GM21390 (cell line): ENCODE data around the gene MS4A8.
"Not testable (repeated sequence)": the region's sequence is repeated elsewhere in the genome, so short reads cannot be mapped to it uniquely, and the experiment has no call there.

ENCODE experiments used
- ATAC-seq: cut with Tn5 transposase; IDR thresholded peaks from one replicate; pipeline ENCODE4 v1.9.1; 2021; ENCODE audit not compliant: unreplicated experiment

The MS4A8 gene, protein sequence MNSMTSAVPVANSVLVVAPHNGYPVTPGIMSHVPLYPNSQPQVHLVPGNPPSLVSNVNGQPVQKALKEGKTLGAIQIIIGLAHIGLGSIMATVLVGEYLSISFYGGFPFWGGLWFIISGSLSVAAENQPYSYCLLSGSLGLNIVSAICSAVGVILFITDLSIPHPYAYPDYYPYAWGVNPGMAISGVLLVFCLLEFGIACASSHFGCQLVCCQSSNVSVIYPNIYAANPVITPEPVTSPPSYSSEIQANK

DNA sequence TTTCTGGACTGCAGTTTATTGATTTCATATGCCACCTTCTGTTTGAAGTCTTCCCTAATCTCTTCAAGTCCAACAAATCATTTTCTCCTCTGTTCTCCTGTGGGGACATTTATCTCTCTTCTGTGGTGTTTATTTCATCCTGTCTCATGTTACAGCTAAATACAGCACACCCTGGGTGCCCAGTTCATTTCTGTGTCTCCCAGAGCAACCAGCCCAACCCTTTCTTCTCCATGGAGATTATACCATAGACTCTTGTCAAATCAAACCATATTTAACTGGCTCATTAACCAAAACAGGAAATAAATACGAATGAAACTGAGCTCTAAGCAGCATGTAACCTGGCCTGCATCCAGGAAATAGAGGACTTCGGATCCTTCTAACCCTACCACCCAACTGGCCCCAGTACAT is at the start of gene MS4A8:
TSS of gene MS4A8 (plus strand) at position 329 of the 408 bp plus-strand sequence. CDS start 1,249 bp downstream, outside the sequence.
- ATAC-seq: no peak

DNA sequence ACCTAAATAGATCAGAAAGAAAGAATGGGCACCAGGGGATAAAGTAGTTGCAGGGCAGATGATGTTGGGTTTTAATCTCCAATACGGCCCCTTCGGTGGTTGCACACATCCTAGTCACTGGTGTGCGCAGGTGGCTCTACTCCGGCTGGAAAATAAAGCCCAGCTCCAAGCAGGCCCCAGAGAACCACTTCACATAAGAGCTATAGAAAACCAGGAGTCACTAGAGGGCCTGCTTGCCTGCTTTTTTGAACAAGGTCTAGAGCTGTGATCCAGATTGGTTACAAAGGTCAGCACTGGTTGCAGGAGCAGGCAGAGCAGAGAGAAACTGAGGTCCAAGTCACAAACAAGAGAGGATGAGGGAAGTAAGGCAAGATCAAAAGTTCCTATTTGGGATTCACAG is 41.5 kb upstream of the MS4A8 start:
- ATAC-seq: no peak

DNA sequence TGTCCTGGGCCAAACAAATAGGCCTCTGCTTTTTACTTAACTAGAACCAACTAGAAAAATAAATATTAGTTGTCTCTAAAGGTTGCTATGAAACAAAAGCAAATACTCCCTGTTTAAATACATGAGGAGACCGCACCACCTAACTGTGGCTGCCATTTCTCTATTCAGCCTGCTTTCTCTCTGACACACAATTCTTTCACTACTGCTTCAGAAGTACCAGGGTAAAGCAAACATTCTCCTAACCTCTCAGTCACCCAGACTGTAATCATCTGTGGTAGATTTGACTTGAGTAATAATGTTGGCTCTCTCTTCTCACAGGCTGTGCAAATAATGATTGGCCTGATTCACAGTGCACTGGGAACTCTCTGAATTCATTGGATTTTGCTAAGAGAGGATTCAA is 41.0 kb upstream of the MS4A8 start:
- no peak for ATAC-seq

DNA sequence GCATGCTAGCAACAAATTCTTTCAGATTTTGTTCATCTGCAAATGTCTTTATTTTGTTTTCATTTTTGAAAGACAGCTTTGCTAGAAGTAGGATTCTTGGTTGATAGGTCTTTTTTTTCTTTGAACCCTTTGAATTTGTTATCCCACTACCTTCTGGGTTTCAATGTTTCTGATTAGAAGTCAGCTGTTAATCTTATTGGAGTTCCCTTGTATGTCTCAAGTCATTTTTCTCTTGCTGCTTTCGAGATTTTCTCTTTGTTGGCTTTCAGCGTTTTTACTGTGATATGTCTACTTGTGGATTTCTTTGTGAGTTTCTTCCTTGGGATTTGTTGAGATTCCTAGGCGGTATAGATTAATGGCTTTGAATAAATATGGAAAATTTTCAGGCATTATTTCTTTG is 27.2 kb upstream of the MS4A8 start:
- no peak for ATAC-seq

DNA sequence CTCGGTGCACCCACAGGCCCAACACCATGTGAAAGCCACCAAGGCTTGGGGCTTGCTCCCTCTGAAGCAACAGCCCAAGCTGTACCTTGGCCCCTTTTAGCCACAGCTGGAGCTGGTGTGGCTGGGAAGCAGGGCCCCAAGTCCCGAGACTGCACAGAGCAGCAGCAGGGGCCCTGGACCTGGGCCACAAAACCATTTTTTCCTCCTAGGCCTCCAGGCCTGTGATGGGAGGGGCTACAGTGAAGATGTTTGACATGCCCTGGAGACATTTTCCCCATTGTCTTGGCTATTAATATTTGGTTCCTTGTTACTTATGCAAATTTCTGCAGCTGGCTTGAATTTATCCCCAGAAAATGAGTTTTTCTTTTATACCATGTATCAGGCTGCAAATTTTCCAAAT is 21.2 kb upstream of the MS4A8 start:
- not testable (repeated sequence) for ATAC-seq

DNA sequence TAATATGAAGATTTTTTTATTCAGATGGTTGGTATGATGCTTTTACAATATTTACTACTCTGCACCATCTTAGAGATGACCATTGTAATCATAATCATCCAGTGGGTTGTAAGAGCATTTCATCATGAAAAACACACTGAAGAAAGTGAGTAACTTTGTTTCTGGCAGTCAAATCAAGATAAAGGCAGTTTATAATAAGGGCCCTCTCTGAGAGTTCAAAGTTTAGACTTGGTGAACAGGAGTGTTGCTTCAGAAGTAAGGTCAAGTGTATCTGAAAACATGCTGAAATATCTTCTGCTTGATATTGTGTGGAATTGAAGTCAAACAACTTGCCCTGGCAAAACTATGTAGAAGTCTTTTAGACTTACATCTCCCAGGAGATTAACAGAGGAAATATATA is 19.5 kb upstream of the MS4A8 start:
- ATAC-seq: no peak

DNA sequence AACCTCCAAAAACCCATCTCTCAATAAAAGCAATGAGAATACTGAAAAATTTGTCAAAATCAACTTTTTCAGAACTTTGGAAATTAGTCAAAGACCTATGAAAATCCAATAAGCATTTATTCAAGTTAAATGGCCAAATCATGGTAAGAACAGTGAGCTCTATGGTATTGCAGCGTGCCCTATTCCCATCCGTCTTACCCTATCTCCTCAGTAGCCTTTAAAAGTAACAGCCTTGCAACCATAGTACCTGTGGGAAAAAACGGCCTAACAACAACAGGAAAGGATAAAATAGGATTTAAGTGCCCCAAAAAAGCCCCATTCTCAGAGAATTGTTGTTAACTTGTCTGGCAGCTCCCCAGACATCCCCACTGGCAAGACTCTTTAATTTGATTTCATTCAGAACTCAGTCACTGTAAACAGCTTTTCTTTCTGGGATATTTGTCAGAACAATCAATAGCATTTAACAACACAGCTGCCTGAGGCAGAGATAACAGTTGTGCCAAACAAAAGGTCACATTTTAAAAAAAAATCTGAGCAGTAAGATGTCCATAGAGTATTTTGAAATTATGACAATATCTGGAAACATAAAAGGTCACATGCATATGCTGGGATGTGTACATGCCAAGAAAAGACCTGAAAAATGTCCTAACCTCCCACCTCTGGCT is 18.8 kb upstream of the MS4A8 start:
- no peak for ATAC-seq

DNA sequence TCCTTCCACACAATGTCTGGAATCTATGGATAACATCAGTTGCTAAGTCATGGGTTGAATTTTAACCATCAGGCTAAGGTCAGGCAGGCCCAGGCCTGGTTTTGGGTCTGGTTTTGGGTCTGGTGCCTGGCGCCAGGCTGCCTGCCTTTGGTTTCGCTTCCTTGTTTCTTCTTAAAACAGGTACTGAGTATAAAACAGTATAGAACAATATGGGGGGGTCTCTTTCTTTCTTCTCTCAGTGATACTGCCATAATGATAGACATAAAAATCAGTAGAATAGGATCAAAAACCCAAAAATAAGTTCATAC is 14.9 kb upstream of the MS4A8 start:
- peak; percentile 30 for ATAC-seq

DNA sequence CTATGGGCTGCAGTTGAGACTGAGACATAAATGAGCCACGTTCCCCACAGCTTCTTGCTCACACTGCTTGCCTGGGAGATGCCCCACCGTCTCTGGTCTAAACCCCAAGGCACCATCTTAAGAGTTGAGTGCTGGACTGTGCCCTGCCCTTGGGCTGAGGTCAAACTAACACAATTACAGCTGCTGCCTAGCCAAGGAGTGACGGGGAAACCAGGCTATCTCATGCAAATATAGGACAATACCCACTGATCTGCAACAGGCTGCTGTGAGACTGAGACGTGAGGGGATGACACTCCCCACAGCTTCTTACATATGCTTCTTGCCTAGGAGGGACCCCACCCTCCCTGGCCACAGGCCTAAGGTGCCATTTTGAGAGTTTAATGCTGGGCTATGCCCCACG is 7.8 kb upstream of the MS4A8 start:
- no peak for ATAC-seq

DNA sequence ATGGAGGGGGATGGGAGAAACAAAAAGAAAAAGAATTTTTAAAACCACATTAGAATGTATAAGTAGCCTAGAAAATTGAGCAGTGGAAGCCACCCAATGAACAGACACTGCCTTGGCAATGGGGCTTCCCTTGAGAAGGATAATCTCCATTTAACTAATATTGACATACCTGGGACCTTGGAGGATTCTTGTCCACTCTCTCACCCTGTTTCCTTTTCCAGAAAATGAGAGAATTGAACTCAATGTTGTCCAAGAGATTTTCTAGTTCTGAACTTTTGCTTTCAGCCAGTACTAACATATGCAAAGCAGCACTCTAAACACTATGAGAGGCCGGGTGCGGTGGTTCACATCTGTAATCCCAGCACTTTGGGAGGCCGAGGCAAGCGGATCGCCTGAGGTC is 524 bp downstream of the MS4A8 start:
- no peak for ATAC-seq

DNA sequence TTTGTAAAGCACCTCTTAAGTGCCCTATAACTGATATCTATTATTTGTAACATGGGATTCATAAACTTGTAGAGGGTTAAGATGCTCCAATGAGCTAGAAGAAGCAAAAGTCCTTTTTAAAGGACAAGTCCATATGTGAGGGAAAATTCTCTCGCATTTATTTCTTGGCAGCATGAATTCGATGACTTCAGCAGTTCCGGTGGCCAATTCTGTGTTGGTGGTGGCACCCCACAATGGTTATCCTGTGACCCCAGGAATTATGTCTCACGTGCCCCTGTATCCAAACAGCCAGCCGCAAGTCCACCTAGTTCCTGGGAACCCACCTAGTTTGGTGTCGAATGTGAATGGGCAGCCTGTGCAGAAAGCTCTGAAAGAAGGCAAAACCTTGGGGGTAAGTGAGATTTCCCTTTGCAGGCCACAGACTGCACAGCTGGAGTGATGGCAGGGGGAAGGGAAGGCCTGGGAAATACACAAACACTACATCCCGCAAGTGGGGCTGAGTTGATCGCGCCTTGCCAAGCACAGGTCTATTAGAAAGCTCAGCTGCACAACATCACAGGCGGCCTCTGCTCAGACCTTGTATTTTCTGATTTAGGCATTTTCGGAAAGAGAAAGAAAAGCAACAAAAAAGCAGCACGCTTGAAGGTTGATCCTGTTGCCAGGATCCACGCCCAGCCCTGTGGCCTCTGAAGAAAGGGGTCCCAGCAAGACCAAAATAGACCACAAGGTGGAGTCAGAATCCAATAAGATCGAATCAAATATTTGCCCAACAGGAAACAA is 1.5 kb downstream of the MS4A8 start:
- ATAC-seq: no peak

DNA sequence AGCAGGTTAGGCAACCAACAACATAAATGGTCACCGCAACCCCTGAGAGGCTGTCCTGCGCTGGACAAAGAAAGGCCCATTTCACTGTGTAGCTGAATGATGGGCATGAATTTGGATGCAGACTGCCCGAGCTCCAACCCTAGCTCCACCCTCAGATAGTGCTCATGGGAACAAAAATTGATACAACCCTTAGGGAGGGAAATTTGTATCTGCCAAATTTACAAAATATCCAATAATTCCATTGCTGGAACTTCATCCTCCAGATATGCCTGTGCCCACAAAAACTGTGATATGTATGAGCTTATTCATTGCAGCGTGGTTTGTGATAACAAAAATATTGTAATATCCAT is 2.0 kb downstream of the MS4A8 start:
- no peak for ATAC-seq

DNA sequence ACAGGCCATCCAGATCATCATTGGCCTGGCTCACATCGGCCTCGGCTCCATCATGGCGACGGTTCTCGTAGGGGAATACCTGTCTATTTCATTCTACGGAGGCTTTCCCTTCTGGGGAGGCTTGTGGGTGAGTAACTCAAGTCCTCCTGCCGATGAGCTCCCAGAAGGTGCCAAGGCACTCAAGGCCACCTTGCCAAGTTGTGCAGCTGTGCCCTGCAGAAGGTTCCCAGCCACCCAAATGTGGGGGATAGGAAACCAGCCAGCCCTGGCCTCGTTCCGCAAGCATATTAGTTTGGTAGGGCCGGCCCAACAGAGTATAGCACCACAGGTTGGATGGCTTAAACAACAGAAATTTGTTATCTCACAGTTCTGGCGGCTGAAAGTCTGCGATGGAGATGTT is 4.0 kb downstream of the MS4A8 start:
- ATAC-seq: no peak

DNA sequence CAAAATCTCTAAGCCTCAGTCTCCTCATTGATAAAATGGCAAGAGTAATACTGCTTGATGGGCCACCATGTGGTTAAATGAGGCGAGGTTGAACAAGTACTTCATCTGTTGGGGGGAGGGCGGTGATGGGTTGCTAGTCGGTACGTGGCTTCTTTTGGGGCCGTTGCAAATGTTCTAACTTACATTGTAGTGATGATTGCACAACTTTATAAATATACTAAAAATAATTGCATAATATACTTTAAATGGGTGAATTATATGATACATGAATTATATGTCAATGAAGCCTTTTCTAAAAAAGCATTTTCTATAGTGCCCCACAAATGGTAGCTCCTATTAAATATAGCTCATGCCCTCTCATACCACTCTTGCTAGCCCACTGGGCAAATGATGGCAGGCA is 6.5 kb downstream of the MS4A8 start:
- ATAC-seq: no peak

DNA sequence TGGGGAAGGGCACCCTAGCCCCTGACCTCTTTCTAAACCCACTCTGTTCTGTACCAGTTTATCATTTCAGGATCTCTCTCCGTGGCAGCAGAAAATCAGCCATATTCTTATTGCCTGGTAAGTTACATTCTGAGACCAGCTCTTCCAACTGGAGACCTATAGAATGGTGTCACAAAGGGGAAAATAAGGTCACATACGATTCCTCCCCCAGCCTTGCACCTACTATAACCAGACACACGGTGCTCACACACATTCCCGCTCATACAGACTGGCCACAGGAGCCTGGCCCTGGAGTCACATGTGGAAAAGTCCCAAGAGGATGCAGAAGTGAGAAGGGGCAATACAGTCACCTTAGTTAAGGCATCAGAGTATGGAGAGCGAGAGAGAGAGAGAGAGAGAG is 7.5 kb downstream of the MS4A8 start:
- no peak for ATAC-seq

DNA sequence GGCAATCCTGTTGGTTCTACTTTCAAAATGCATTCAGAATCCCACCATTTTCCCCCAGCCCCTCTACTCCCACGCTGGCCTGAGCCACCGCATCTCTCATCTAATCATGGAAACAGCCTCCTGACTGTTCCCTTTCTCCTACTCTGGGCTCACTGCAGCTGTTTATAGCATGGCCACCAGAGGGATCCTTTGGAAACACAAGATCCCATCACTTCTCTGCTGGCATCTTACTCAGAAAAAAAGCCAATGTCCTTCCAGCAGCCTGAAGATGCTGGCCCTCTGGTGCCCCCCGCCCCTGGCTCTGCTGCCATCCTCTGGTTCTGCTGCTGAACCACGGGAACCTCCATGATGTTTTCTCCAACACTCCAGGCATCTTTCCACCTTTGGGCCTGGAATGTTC is 11.1 kb downstream of the MS4A8 start:
- no peak for ATAC-seq

DNA sequence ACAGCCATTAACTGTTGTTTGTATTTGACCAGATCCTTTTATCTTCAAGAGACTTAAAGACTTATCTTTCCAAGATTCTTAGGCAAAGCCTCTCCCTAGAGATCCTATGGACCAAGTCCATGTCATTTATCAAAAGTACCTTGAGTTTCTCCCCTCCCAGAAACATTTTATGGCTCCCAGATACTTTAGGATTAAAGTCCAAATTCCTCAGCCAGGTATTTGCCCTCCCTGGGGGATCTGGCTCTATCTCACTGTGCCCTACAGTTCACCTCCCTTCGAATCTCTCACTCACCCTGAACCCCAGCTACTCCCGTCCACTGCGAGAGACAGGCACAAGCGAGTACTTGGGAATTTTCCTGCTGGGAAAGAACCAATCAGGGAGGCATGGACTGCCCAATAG is 11.9 kb downstream of the MS4A8 start:
- ATAC-seq: no peak

DNA sequence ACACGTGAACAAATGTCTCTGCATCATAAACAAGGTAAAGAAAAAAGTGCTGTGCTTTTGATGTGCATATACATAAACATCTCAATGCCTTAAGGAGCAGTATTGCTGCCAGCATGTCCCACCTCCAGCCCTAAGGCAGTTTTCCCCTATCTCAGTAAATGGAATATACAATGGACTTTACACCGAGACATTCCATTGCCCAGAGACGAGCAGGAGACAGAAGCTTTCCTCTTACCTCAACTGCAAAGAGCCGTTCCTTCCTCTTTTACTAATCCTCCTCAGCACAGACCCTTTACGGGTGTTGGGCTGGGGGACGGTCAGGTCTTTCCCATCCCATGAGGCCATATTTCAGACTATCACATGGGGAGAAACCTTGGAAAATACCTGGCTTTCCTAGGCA is 14.0 kb downstream of the MS4A8 start:
- ATAC-seq: not testable (repeated sequence)

DNA sequence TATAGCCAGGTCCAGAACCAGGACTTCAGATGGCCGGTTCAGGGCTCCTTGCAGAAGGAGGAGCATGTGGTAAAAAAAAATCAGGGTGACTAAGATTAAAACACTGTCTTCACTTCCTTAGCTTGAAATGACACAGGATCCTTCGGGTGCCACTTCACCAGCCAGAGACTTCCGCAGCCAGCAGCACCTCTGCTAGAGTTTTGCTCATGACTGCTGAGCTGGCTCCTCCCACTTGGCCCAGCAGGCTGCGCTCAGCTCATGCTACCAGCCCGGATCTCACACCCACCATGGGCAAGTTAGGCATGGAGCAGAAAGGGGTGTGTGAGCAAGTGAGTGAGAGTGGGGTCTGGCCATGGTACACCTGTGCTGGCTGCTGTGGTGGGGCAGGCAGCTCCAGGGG is 18.5 kb downstream of the MS4A8 start:
- ATAC-seq: no peak

DNA sequence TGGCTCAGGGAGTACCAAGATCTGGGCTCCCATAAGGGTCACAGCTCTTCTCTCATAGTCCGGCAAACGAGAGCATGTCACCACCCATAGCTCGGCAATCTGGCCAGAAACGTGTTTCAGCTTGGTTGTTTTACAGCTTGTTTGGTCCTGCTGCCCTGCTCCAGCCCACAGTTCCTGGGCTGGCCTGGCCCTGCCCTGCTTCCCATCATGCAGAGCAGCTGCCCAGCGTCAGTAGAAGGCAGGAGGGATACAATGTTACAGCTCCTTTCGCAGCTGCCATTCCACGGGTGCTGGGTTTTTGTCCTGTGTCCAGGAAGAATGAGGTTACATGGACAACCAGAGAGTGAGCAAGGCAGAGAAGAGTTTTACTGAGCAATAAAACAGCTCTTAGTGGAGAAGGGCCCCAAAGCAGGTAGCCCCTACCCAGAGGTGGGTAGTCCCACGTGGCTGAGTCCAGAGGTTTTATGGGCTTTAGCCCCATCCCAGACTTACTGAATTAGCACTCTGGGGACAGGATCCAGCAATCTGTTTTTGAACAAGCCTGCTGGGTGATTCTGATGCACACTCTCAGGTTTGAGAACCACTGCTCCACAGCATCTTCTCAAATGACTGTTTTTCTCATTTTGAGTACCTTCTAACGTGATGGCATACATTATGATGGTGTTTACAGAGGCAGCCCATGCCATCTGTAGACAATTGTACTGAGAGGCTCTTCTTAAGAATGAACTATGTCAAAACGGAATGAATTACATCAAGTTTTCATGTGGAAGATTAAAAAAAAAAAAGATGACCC is 19.3 kb downstream of the MS4A8 start:
- ATAC-seq: no peak

DNA sequence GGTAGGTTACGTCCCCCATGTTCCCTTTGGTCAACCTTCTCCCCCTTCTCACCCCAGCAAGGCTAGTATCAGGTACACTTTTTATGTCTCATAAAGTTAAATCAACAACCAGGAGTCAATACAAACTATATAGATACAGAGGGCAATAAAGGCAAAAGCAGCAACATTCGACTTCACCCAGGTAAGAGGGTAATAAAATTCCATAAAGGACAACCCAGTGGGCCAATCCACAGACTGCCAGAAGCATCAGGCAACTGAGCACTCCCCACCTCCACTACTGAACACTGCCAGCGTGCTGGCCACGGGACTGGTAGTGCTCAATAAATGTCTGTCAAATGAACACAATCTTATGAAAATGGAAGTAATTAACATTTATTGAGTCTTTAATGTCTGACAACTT is 20.0 kb downstream of the MS4A8 start:
- ATAC-seq: no peak

DNA sequence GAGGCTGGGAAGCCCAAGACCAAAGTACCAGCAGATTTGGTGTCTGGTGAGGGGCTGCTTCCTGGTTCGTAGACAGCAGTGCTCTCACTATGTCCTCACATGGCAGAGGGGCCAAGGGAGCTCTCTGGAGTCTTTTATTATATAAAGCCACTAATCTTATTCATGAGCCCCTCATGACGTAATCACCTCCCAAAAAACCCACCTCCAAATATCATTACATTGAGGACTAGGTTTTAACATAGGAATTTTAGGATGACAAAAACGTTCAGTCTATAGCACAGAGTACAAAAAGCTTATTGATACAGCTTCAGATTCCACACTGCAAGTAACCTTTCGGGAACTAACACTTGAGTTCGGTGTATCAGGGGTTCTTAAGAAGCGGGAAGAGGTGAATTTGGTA is 21.0 kb downstream of the MS4A8 start:
- ATAC-seq: no peak
